NCI-H2196 treated with DMSO at 0.1 percent for 48 hours (cell line): Measurements from ENCODE around the gene YIPF2.
"Not testable (repeated sequence)": the region's sequence is repeated elsewhere in the genome, so short reads cannot be mapped to it uniquely, and the experiment has no call there.

Experiments
- DNase-seq: peaks from one replicate; lab custom pipeline; 2025; ENCODE audit not compliant: unreplicated experiment; lab: John Stamatoyannopoulos, UW

YIPF2 gene

DNA sequence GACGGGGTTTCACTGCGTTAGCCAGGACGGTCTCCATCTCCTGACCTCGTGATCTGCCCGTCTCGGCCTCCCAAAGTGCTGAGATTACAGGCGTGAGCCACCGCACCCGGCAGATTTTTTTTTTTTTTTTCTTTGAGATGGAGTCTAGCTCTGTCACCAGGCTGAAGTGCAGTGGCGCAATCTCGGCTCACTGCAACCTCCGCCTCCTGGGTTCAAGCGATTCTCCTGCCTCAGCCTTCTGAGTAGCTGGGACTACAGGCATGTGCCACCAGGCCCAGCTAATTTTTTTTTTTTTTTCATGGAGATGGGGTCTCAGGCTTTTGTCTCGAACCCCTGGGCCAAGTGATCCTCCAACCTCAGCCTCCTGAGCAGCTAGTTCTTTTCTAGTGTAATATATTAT lies 13.2 kb upstream of the YIPF2 start:
- not testable (repeated sequence) for DNase-seq

GRCh38 chr19:10936661-10937084 lies 8.2 kb upstream of the YIPF2 start:
- DNase-seq = peak; percentile 83

DNA sequence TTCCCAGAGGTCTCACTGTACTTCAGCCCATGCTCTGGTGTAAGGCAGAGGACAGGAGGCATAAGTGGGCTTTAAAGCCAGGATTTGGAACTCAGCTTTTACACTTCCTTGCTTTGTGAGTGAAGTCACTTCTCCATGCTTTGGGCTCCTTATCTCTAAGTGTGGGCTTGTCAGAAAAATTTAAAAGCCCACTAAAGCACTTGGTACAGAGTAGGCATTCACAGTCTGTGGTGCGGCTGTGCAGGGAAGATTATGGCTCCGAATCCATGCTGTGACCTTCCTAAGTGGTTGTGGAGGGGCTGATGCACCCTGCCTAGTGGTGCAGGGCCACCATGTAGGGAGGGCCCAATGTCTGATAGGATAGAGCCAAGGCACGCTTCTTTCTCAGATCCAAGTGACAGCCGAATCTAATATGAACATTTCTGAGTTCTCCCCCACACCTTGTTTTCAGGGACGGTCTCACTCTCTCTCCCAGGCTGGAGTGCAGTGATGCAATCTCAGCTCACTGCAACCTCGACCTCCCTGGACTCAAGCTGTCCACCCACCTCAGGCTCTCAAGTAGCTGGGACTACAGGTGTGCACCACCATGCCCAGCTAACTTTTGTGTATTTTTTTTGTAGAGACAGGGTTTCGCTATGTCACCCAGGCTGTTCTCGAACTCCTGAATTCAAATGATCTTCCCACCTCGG lies 7.1 kb upstream of the YIPF2 start:
- DNase-seq = no peak

- DNase-seq = no peak
Measured at GRCh38 chr19:10929402-10929794, 959 bp upstream of the YIPF2 start.

- no peak for DNase-seq
Measured at GRCh38 chr19:10927730-10928562, 493 bp downstream of the YIPF2 start.

DNA sequence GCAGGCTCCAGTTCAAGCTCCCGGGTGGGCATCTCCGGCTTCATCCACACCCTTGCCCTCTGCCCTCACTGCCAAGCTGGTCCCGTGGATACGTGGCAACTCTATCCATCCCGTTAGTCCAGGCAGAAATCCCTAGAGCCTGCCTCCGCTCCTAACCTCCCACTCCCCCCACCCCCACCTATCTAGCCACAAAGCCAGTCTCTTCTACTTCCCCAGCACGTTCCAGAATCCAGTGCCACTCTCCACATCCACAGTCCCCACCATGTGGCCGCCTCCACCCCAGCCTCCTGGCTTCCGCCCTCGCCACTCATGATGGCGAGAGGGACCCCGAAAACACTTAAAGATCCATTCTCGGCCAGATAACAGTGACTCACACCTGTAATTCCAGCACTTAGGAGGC lies 3.8 kb downstream of the YIPF2 start:
- no peak for DNase-seq

GRCh38 chr19:10923260-10924112 lies 5.0 kb downstream of the YIPF2 start:
- no peak for DNase-seq

DNA sequence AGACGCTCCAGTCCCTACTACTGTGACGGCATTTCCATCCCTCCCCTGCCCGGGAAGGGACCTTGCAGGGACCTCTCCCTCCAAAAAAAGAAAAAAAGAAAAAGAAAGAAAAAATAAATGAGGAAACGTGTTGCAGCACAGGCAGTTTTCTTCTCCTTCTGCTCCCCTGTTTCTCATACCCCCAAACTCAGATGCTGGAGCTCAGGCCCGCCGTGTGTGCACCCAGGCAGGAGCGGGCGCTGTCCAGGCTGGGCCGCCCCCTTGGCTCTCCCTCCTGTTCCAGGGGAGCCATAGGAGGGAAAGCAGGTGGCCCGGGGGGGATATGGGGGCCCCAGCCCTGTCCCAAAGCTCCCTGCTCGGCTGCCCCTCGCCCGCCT lies 5.8 kb downstream of the YIPF2 start:
- DNase-seq = no peak

GRCh38 chr19:10921910-10922637 lies 6.4 kb downstream of the YIPF2 start:
- no peak for DNase-seq

- DNase-seq = no peak
Measured at GRCh38 chr19:10921199-10921909, 7.1 kb downstream of the YIPF2 start.

DNA sequence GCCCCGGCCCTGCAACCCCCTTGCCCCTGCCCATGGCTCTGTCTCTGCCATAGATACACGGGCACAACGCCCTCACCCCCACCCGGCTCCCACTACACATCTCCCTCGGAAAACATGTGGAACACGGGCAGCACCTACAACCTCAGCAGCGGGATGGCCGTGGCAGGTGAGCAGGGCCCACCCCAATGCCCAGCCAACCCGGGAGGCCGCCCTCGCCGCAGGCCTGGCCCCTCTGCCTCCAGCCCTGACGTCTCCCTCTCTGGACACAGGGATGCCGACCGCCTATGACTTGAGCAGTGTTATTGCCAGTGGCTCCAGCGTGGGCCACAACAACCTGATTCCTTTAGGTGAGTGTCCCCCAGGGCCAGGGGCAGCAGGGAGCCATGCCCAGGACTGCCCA lies 7.7 kb downstream of the YIPF2 start:
- DNase-seq = no peak

DNA sequence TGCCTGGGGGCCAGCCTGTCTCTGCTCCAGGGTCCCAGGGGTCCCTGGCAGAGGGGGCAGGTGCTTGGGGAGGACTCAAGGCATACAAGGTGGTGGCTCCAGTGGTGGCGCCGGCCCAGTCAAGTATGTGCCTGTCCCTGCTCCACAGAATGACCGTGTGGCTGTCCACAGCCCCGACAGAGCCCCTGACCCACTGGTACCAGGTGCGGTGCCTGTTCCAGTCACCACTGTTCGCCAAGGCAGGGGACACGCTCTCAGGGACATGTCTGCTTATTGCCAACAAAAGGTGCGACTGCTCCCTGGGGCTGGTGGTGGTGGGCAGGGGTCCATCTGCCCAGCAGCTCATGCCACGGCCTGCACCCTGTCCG lies 8.2 kb downstream of the YIPF2 start:
- DNase-seq = no peak

GRCh38 chr19:10919352-10920287 lies 8.8 kb downstream of the YIPF2 start:
- DNase-seq = no peak

DNA sequence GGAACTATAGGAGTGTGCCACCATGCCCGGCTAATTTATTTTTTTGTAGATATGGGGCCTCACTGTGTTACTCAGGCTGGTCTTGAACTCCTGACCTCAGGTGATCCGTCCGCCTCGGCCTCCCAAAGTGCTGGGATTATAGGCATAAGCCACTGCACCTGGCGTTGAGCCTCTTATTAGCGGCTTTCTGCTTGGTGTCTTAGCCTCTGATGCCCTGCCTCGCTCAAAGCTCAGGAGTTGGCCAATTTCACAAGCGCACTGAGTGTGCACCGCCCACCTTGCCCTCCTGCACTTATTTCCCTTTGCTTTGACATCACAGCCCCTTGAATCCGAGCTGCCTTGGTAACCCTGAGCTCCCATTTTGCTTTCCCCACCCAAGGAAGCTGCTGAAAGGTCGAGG lies 10.1 kb downstream of the YIPF2 start:
- DNase-seq = no peak

DNA sequence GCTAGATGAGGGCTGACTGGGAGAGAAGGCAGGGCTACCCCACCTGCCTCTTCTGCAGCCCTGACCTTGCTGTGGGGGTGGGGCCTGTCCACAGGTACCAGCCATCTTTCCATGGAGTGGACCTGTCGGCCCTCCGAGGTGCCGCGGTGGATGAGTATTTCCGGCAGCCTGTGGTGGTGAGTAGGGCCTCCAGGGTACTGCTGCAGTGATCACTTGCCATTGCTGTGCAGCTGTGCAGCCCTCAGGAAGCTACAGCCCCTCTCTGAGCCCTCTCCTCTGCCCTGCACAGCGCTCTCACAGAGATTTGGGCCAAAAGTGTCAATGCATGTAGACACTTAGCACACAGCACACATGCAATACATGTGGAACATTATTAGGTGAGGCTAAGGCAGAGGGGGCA lies 11.8 kb downstream of the YIPF2 start:
- no peak for DNase-seq

GRCh38 chr19:10915130-10916091 lies 13.0 kb downstream of the YIPF2 start:
- no peak for DNase-seq

DNA sequence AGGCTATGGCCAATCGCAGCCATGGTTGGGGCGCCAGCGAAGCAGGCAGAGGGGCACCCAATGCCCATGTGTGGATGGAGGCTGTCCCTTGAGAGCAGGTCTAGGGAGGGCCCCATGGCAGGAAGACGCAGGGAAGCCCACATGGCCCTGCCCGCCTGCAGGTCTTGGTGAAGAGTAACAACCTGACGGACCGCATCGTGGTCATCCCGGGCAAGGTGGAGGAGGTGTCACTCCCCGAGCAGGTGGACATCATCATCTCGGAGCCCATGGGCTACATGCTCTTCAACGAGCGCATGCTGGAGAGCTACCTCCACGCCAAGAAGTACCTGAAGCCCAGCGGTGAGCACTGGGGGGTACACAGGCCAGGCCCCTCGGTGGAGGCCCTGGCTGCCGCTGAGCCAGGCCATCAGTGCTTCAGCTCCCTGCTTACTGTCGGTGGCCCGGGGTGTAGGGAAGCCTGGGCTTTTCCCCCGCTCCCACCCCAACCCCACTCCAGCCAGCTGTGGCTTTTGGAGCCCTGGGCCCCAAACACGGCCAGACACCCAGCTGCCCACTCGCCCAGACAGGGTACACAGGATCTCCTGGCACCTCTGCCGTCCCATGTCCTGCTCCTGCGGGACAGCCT lies 14.6 kb downstream of the YIPF2 start:
- no peak for DNase-seq

GRCh38 chr19:10912619-10913018 lies 15.8 kb downstream of the YIPF2 start:
- DNase-seq = no peak
